GM21390 (cell line): ENCODE results near the gene CEP250.

Source experiments
- ATAC-seq: cut with Tn5 transposase; IDR thresholded peaks from one replicate; pipeline ENCODE4 v1.9.1; 2021; ENCODE audit not compliant: unreplicated experiment

CEP250 gene

GRCh38 chr20:35560541-35560940 is 105.1 kb downstream of the CEP250 start:
- ATAC-seq, result no peak

- ATAC-seq, result no peak
Observed at GRCh38 chr20:35561268-35561667, 105.9 kb downstream of the CEP250 start.

GRCh38 chr20:35561671-35562070 is 106.3 kb downstream of the CEP250 start:
- ATAC-seq, result no peak

- no peak for ATAC-seq
Observed at GRCh38 chr20:35562541-35563110, 107.2 kb downstream of the CEP250 start.

GRCh38 chr20:35563834-35564233 is 108.4 kb downstream of the CEP250 start:
- no peak for ATAC-seq

DNA sequence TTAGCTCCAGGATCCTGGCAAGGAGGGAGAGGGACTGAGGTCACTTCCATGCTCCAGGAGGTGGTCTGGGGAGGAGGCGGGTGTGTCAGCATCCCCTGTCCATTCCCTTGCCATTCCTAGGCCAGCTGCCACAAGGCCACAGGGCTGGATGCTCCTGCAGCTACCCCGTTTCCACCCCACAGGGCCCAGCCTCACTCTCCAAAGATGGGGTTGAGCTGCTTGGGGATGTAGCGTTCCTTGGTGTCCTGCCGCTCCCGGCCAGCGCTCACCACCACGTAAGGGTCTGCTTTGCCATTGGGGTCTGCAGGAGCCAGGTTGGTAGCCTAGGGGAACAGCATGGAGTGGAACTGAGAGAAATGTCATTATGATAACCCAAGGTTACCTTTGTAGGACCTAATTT is 109.5 kb downstream of the CEP250 start:
- no peak for ATAC-seq

DNA sequence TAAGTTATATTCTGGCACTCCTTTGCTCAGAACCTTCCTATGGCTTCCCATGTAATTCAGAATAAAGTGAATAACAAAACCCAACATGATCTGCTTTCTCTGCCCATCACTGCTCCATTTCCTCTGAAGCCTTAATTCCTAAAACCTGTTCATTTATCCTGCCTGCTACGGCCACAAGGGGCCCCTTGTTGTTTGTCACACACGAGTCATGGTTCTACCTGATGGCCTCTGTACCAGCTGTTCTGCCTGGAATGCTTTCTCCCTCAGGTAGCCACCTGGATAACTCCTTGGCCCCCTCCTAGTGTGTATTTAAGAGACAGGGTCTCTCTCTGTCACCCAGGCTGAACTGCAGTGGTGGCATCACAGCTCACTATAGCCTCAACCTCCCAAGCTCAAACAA is 113.2 kb downstream of the CEP250 start:
- ATAC-seq, result no peak
